Peyer's patch (tissue), 4 donors: ENCODE data around the gene HADHB.

Experiments
- POLR2A ChIP-seq, 2 donors: fragments of 450-650 bp; IDR thresholded peaks; one replicate each; pipeline ENCODE4 v1.5.1; 2017; ENCODE audit warnings: antibody characterized with exemption in 2 of 2, mild to moderate bottlenecking in 2 of 2, moderate library complexity in 2 of 2
- TF ChIP-seq, protein P1 (sequence below), 6 experiments: fragments of 450-650 bp in 4 of 6; fragments of 200-600 bp in 2 of 6; sonication (generic) in 1 of 6; IDR thresholded peaks; one replicate each; pipeline ENCODE4 v1.5.1; 2017 to 2019; ENCODE audit warnings: antibody characterized with exemption in 6 of 6, mild to moderate bottlenecking in 3 of 6, moderate library complexity in 1 of 6

DNA sequence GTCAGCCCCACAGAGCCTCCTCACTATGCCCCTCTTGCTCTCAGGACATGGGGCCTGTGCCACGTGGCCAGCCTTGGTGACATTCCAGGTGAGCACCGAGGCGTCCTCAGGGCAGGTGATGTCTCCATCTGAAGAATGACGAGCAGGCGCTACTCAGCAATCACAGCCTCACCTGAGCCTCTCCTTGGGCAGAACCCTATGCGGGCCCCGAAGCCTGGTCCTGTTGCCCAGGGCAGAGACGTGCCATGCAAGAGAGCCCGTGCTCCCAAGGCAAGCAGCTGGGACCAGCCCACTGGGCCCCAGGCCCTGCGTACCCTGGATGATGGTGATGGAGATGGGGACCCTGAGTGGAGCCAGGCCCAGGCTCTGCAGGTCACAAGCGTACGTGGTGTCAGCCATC is 68.7 kb downstream of the HADHB start:
- TF ChIP-seq POLR2A (IDR thresholded peaks at IDR 0.05), result no peak
- TF ChIP-seq, protein P1, sequence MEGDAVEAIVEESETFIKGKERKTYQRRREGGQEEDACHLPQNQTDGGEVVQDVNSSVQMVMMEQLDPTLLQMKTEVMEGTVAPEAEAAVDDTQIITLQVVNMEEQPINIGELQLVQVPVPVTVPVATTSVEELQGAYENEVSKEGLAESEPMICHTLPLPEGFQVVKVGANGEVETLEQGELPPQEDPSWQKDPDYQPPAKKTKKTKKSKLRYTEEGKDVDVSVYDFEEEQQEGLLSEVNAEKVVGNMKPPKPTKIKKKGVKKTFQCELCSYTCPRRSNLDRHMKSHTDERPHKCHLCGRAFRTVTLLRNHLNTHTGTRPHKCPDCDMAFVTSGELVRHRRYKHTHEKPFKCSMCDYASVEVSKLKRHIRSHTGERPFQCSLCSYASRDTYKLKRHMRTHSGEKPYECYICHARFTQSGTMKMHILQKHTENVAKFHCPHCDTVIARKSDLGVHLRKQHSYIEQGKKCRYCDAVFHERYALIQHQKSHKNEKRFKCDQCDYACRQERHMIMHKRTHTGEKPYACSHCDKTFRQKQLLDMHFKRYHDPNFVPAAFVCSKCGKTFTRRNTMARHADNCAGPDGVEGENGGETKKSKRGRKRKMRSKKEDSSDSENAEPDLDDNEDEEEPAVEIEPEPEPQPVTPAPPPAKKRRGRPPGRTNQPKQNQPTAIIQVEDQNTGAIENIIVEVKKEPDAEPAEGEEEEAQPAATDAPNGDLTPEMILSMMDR (IDR thresholded peaks at IDR 0.05), result no peak
